Epidermal melanocyte (primary cell): ENCODE data around the gene RIC8B.

Source experiments
- DNase-seq: peaks from one replicate; pipeline ENCODE4 v3.0.0; 2011; ENCODE audit warnings: low spot score; ENCODE audit not compliant: insufficient read length

RIC8B gene

DNA sequence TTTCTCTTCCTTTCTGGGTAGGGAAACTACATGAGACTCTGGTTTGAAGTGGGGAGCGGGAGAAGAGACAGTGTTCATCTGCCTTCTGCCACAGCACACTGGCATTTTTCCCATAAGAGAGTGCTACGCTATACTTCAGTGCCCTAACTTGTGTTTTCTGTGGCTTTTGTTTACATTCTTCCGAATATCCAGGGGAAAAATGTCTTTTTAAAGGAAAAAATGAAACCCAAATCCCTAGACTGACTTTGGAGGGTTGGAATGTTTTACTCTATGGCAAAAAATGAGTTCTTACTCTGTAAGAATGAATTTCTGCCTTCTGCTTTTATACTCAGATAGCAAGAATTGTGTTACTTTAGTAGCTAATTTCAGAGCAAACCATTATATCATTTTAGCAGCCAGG is 93.2 kb downstream of the RIC8B start:
- DNase-seq: no peak

DNA sequence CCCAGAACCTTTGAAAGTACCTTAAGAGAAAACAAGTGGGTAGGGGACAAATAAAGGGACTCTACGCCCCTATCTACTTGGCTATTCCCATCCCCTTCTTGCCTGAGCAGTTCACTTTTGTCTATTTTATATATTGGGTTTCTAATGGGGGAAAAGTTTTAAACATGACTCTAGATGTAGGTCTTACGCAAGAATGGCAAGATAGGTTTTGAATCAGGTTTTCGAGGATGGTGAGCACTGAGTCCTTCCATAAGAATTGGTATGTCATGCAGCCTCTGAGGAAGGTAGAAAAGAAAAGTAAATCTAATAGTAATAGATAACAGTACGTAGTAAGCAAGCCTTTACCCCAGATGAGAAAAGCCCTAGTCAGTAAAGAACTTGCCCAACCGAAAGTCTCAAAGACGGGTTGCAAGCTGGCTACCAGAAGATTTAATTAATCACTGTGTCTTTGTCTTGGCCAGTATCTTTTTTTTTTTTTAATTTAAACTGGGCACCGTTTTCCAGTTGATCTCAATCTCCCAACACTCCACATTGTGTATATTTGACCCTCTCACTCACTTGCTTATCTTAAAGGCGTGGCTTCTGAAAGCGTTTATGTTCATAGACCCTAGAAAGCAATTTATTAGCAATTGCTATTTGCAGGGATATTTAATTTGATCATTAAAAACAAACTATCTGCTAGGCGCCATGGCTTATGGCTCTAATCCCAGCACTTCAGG is 94.7 kb downstream of the RIC8B start:
- no peak for DNase-seq

DNA sequence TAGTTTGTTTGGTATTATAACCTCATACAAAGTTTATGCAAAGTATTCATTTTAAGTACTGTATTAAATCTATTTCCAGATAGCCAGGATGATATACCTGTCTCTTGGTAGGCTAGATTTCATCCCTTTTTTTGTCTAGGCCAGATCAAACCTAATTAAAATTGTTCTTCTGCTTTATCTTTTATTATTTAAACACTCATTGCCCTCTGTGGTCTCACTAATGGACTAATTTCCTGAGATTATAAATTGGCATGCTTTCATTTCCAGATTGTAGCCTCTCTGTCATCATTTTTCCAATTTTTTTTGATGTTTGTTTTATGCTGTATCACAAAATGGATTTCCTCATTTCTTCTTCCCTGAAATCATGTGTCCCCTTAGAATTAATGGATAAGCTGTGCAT is 95.6 kb downstream of the RIC8B start:
- DNase-seq: no peak

DNA sequence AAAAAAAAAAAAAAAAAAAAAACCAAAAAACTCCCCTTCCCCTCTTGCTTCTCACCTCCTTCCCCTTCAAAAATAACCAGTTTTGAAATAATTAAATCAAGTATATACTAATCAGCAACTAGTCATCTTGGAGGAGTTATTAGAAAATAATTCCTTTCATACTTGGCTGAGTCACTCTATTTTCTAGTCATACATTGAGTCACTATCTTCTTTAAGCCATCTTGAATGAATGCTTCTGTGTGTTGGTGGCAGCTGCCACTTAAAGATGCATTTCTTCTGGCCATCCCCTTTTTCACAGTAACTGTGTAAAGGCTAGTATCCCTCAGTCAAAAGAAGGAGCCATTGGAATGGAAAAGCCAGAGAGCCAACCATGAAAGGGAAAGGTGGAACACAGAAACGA is 97.0 kb downstream of the RIC8B start:
- DNase-seq: no peak

DNA sequence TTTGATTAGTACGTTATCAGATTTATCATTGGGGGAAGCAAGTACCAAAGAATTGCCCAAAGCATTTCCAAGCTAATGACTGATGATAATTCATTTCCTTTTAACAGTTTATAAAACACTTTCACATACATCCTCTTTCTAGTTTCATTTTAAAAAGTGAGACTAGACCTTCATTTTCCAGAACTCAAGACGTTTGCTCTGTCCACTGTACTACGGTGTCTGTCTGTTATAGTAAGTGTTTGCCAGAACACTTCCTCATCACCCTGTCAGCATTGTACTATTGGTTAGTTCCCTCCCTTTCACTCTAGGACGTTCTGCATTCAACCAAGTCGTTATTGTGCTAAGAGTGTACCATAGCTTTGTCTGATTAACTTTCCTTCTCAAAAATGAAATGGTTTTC is 99.5 kb downstream of the RIC8B start:
- no peak for DNase-seq

DNA sequence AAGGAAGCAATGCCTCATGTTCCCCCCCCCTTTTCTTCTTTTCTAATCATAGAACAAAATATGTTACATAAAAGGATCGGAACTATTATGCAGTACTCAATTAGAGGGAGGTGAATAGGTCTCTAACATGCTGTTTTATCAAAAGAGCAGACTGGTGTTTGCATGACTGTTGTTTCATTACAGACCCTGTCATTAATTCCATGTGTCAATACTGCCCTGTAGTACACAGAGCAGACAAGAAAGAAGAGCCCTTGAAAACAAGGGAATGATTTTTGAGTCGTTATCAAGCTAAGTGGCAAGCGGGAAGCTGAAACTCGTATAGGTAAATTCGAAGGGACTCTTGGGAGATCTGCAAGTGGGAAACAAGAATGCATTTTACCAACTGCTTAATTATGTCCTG is 104.3 kb downstream of the RIC8B start:
- DNase-seq: no peak

DNA sequence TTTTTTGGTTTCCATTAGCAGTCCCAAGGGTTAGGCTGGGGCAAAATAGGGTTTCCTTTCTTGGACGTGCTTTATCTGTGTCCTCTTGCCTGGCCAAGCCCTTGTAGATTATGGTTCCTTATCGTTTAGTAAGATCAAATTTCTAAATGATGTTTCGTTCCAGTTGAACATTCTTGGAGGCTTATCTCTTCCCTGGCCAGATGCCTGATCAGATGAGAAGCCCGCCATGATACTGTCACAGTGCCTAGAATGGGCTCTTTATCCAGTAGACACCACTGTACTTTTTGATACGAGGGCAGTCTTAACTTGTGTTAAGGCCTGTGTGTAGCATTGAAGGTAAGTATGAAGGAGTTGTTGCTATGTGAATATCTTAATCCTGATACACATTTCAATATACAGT is 105.1 kb downstream of the RIC8B start:
- DNase-seq: no peak

DNA sequence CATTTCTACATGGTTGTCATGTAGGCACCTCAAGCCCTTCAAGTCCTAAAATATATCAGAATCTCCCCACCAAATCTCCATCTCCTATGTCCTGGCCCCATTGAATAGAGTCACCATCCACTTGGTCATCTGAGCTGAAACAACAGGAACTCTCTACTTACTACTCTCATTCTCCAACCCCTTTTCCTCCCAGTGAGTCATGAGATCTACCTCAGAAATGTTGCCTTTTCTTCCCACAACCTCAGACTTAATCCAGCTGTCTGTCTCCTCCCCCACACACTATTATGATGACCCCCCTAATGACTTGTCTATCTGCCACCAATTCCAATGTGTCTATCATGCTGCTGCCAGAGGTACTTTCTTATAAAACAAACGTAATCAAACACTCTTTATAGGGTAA is 108.9 kb downstream of the RIC8B start:
- no peak for DNase-seq

DNA sequence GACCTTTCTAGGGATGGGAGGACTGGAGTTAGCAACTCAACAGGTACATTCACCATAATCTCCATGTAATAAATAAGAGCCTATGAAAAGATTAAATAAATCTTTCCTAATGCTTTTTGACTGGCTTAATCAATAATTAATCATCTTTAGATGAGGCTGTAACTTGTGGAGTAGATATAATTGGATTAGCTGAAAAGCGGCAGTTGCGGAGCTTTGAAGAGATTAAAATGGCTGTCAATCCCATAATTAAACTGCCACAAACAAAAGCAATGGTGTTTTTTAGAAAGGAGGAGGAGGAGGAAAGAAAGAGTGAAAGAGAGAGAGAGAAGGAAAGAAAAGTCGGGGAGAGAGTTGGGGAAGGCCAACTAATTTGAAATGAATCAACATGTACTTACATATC is 110.5 kb downstream of the RIC8B start:
- no peak for DNase-seq

DNA sequence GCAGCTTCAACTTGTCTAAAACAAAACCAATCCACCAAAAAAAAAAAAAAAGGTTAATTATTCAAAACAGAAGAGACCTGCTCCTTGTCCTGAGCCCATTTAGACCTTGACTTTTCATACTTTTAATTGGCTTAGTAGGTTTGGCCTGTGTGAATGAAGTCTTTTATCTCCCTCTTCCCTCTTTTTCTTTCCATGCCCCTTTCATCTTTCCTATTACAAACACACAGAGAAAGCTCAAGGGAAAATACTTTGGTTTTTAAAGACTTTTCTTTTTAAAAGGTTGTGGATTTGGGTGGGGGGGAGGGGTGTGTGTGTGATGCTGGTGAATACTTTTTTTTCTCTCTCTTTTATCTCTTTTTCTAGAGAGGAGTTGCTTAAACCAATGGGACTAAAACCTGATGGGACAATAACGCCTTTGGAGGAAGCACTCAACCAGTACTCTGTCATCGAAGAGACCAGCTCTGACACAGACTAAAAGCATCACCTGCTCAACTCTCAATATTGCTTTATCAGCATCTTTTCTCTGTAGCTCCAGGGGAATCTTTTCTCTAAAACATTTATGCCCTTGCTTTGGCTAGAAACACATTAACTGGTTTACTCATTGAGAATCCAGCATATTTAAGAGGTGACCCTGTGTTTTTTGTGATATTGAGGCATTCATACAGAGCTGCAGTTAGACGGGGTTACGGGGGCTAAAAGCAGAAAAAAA is 111.2 kb downstream of the RIC8B start:
- no peak for DNase-seq

DNA sequence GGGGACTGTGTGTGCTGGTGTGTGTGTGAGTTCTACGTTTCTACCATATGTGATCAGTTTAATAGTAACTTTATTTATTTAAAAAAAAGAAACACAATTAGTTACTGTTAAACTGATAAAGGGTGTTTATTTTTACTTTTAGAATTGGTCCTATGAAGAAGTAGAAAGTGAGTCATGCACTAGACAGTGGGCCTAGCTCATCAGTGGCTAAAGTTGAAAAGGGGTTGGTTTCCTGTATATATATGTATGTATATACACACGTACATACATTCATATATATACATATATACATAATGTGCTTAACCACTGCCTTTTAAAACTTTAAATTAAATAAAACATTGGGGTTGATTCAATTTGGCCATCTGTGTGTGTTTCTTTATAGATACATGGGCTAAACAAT is 112.5 kb downstream of the RIC8B start:
- DNase-seq: no peak

DNA sequence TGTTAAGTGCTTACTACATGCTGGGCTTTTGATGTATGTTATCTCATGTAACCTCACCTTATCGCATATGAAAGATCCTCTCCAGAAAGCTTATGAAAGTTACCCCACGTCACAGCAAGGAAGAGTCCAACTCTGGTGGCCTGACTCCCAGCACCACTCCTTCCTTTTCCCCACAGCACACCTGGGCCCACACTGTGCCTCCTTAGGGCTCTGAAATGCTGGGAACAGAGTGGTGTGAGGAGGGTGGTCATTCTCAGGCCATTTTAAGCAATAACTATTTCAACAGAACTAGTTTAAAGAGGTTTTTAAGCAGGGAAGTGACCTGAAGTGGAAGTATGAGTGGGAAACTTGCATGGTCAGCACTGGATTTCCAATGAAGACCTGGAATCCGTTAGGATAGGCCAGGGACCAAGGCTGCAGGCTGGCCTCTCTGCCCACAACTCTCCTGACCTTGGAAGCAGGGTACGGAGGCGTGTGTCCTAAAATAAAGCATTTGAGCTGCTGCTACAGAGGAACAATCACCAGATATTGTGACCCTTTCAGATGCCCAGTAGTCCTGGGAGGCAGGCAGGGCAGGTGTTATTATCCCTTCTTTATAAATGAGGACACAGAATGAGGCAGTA is 114.0 kb downstream of the RIC8B start:
- DNase-seq: no peak

DNA sequence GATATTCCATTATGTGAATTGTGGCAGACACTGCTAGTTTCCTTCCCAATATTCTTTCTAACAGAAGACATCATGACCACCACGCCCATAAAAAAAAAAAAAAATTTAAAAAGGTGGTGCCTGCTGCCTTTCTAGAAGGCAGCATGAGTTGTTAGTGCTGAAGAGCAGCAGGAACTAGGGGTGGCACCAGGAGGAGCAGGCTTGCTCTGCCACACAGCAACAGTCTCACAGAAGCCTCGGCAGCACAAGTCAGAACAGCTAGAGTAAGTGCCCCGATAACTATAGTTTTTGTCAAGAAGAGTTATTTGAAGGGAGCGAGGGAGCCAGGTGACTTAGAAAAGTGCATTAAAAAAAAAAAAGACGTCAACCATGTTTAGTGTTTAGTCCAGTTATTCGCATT is 114.8 kb downstream of the RIC8B start:
- no peak for DNase-seq

DNA sequence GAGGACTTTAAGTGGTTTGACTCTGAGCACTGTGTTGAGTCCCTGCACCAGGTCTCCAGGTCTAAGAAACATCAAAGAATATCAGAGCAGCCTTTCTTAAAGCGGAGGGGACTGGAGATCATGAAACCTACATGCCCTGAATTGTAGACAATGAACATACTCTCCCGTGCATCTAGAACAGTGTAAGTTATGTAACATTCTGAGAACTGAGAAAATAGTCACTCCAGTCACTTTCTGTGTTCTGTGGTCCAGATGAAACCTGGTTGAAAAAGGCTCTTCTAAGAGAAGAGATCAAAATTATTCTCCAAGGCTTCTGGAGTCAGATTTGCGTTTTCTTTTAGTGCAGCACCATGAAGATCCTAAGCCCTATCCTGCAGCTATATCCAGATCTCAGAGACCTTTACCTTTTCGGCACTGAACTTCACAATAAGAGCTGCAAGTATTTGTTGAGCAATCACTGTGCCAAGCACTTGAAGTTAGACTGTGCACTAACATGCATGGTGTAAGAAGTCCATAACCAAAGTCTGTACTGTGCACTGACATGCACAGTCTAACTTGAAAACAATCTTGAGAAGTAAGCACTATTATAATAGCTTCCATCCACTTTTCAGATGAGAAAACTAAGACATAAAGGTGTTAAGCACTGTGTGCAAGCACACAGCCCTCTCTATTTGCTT is 115.6 kb downstream of the RIC8B start:
- no peak for DNase-seq

DNA sequence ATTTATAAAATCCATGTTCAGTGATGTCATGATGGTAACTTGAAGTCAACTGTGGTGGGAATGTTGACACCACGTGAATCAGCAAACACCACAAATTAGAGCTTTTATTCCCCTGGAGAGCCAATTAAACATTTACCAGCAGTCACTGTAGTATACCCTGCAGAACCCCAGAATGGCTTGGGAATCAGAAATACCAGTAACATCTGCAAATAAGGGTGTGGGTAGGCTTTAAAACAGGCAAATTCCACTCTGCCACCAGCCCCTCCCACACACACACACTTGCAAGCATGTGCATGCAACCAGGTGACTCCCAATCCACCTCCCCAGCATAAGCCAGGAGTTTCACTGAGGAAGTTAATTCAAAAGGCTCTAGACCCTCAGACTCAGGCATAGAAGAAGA is 117.6 kb downstream of the RIC8B start:
- DNase-seq: no peak

DNA sequence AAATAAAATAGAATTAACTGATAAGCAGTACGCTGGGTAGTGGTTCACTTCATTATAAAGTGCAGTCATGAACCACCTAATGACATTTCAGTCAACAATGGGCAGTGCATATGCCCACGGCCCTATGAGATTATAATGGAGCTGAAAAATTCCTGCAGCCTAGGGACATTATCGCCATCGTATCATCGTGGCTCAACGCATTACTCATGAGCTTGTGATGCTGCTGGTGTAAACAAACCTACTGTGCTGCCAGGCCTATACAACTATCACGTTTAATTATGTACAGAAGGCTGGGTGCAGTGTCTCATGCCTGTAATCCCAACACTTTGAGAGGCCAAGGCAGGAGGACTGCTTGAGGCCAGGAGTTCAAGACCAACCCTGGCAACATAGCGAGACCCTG is 119.0 kb downstream of the RIC8B start:
- no peak for DNase-seq

DNA sequence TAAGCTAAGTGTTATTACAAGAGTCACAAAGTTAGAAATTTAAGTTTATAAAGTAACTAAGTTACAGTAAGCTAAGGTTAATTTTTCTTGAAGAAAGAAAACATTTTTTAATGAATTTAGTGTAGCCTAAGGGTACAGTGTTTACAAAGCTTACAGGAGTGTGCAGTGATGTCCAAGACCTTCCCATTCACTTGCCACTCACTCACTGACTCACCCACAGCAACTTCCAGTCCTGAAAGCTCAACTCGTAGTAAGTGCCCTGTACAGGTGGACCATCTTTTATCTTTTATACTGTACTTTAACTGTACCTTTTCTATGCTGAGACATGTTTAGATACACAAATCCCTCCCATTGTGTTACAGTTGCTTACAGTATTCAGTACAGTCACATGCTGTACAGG is 120.3 kb downstream of the RIC8B start:
- DNase-seq: no peak

DNA sequence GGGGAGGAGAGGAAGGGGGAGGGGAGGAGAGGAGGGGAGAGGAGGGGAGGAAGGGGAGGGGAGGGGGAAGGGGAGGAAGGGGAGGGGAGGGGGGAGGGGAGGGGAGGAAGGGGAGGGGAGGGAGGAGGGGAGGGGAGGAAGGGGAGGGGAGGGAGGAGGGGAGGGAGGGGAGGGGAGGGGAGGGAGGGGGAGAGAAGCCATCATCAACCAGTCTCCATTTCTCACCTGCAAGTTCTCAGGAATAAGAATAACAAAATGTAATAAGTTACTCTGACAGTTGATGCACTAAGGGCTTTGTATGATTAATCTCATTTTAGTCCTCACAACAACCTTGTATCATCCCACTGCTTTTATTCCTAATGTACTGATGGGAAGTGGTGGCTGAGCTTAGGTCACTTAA is 122.1 kb downstream of the RIC8B start:
- no peak for DNase-seq

DNA sequence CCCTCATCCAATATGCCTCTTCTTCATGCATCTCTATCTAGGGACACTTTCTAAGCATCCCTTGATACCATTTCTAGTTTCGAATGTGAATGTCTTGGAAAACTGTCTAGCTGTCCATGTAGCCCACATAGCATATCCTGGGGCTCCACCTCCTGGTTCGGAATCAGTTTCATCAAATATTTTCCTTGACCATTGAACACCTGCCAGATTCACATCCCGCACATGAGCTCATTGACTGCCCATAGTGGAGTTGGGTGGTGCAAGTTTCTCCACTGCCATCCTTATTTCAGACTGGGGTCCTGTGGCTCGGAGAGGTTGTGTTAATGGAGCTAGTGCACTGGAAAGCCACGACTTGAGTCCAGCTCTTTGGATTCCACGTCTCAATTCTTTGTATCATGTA is 122.6 kb downstream of the RIC8B start:
- no peak for DNase-seq

DNA sequence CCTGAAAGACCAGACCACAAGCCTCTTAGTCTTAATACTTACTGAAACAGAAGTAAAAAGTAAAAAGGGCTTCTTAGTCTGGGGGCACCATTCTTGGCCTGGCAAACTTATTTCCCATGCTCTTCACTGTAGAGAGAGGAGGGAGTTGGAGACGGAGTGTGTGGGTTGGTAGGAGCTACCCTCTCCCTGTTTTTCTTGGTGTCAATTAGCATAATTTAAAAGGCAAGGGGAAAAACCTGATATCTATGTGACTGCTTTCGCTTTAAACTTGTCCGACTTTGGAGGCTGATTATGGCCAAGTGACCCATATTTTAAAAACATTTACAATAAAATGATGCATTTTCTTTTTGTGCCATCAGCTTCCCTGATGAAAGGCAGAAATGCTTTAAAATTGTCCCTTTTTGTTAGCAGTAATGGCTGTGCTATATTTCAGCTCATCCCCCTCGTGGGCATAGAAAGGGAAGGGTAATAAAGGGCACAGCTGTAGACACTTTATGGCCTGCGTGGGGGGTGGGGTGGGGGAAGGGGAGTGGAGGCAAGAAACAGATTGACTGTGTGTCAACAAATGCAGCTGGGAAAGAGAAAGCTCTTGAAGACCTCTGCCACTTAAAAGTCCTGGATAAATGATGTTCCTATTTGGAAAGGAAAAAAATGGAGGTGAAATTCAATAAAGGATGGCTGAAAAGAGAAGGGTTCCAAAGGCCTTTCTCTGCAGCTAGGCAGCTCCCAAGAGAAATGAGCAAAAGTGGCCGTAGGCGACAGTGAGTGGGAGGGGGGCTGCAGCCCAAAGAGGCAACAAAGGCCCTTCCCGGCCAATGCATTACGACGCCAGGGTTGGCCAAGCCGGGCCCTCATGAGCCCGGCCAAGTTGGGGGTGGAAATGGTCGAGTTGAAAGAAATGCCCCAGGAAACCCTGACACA is 123.8 kb downstream of the RIC8B start:
- DNase-seq: no peak

DNA sequence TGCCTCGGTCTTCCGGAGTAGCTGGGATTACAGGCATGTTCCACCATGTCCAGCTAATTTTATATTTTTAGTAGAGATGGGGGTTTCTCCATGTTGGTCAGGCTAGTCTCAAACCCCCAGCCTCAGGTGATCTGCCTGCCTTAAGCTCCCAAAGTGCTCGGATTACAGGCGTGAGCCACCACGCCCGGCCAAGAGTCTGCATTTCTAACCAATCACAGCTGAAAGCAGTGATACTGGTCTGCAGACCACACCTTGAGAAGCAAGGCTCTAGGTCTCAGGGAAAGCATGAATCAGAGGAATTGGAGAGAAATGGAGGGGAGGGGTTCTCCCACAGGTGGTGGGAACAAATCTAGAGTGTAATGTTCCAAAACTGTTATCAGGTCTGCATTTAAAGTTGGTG is 126.1 kb downstream of the RIC8B start:
- no peak for DNase-seq
